Ishikawa (cell line): Measurements from ENCODE around the gene GSTO2.

ENCODE experiments used
- CEBPB ChIP-seq: IDR thresholded peaks from 2 replicates; pipeline ENCODE4 v1.6.1; 2012
- CREB1 ChIP-seq: IDR thresholded peaks from 2 replicates; pipeline ENCODE4 v1.6.1; 2012; ENCODE audit warnings: low read depth
- EGR1 ChIP-seq: IDR thresholded peaks from 2 replicates; pipeline ENCODE4 v1.6.1; 2012
- EP300 ChIP-seq: IDR thresholded peaks from 2 replicates; pipeline ENCODE4 v1.6.1; 2012; ENCODE audit warnings: borderline replicate concordance
- FOXM1 ChIP-seq: IDR thresholded peaks from 2 replicates; pipeline ENCODE4 v1.6.1; 2012; ENCODE audit warnings: low read depth, borderline replicate concordance
- MAX ChIP-seq: IDR thresholded peaks from 2 replicates; pipeline ENCODE4 v1.6.1; 2012
- NFIC ChIP-seq: IDR thresholded peaks from 2 replicates; pipeline ENCODE4 v1.6.1; 2012
- RAD21 ChIP-seq: IDR thresholded peaks from 2 replicates; pipeline ENCODE4 v1.6.1; 2012; ENCODE audit warnings: low read depth
- REST ChIP-seq: IDR thresholded peaks from 2 replicates; pipeline ENCODE4 v1.6.1; 2012; ENCODE audit warnings: low read depth, mild to moderate bottlenecking
- TAF1 ChIP-seq: IDR thresholded peaks from 2 replicates; pipeline ENCODE4 v1.6.1; 2012; ENCODE audit warnings: low read depth, mild to moderate bottlenecking
- TCF12 ChIP-seq: IDR thresholded peaks from 2 replicates; pipeline ENCODE4 v1.6.1; 2012; ENCODE audit warnings: low read depth
- TEAD4 ChIP-seq: IDR thresholded peaks from 2 replicates; pipeline ENCODE4 v1.6.1; 2012
- USF1 ChIP-seq: IDR thresholded peaks from 2 replicates; pipeline ENCODE4 v1.6.1; 2012
- YY1 ChIP-seq: IDR thresholded peaks from 2 replicates; pipeline ENCODE4 v1.6.1; 2012; ENCODE audit warnings: low read depth
- ZBTB7A ChIP-seq: IDR thresholded peaks from 2 replicates; pipeline ENCODE4 v1.6.1; 2012; ENCODE audit warnings: low read depth

GSTO2 gene

GRCh38 chr10:104311184-104311720 is 42.3 kb downstream of the GSTO2 start:
- TF ChIP-seq CEBPB (no peak), USF1 (no peak), FOXM1 (no peak), MAX (no peak), EGR1 (no peak), NFIC (no peak), RAD21 (no peak), TEAD4 (no peak), CREB1 (no peak), TCF12 (no peak), TAF1 (no peak), ZBTB7A (no peak), REST (no peak), YY1 (no peak), EP300 (no peak)

- no peak for TF ChIP-seq FOXM1
- TF ChIP-seq RAD21, result no peak
- TF ChIP-seq EP300, result no peak
- no peak for TF ChIP-seq REST
- no peak for TF ChIP-seq NFIC
- TF ChIP-seq TAF1, result no peak
- no peak for TF ChIP-seq CREB1
- no peak for TF ChIP-seq YY1
Measured at GRCh38 chr10:104314591-104315485, 45.9 kb downstream of the GSTO2 start.

- no peak for TF ChIP-seq CEBPB
- TF ChIP-seq TEAD4, result no peak
- TF ChIP-seq YY1, result no peak
- TF ChIP-seq REST, result no peak
- no peak for TF ChIP-seq MAX
- no peak for TF ChIP-seq TAF1
- no peak for TF ChIP-seq FOXM1
- TF ChIP-seq EP300, result no peak
- no peak for TF ChIP-seq NFIC
- TF ChIP-seq RAD21, result no peak
- TF ChIP-seq EGR1, result no peak
- no peak for TF ChIP-seq CREB1
- no peak for TF ChIP-seq ZBTB7A
- no peak for TF ChIP-seq TCF12
Measured at GRCh38 chr10:104315486-104315921, 46.5 kb downstream of the GSTO2 start.

- no peak for TF ChIP-seq REST
- TF ChIP-seq FOXM1, result no peak
- TF ChIP-seq NFIC, result no peak
- TF ChIP-seq EP300, result no peak
- TF ChIP-seq TEAD4, result no peak
- no peak for TF ChIP-seq TAF1
- no peak for TF ChIP-seq MAX
Measured at GRCh38 chr10:104316321-104317099, 47.5 kb downstream of the GSTO2 start.
